Activated naive CD4-positive, alpha-beta T cell (primary cell): ENCODE results near the gene HNRNPA3.
"Not testable (repeated sequence)": the region's sequence is repeated elsewhere in the genome, so short reads cannot be mapped to it uniquely, and the experiment has no call there.

Source experiments
- DNase-seq, 4 experiments: peaks; one replicate each; lab custom pipeline; 2025; lab: John Stamatoyannopoulos, UW

HNRNPA3 gene

GRCh38 chr2:177188482-177189469, 23.8 kb upstream of the HNRNPA3 start:
- DNase-seq = no peak

GRCh38 chr2:177190941-177191340, 21.7 kb upstream of the HNRNPA3 start:
- no peak for DNase-seq

DNA sequence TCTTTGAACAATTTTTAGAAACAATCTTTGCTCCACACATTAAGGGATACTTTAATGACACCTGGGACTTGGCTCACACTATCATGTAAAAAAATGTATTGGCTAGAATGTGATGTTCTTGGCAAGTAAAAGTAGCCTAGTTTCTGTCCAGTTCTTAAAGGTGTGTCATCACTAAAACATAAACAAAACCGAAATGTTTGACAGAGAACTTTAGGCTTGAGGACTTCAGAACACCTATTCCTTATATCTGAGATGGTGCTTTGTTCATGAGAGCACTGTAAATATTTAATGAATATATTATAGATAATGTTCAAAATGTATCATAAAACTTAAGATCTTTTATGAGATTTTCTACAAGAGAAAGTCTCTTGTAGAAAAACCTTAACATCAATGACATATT, 19.8 kb upstream of the HNRNPA3 start:
- DNase-seq = no peak

- DNase-seq = no peak
Observed at GRCh38 chr2:177193240-177193639, 19.4 kb upstream of the HNRNPA3 start.

DNA sequence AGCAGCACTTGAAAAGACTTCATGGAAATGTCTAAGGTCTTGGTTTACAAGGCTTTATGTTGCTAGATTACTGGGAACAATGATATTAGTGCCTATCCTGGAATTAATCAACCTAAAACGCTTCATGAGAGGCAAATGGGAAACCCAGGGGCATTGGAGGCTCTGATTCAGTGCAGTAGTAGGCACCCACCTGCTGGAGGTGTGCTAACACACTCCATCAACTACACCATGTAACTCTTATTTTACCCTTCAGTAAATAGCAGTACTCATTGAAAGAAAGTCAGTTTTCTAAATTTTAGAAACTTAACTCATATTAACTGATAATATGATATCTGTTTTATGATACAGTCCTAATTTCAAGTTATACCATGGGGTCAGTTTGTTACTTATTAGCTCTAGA, 17.4 kb upstream of the HNRNPA3 start:
- no peak for DNase-seq

- DNase-seq = not testable (repeated sequence)
Observed at GRCh38 chr2:177200419-177200818, 12.2 kb upstream of the HNRNPA3 start.

- no peak for DNase-seq
Observed at GRCh38 chr2:177201919-177202346, 10.7 kb upstream of the HNRNPA3 start.

- DNase-seq = no peak
Observed at GRCh38 chr2:177204417-177204816, 8.2 kb upstream of the HNRNPA3 start.

DNA sequence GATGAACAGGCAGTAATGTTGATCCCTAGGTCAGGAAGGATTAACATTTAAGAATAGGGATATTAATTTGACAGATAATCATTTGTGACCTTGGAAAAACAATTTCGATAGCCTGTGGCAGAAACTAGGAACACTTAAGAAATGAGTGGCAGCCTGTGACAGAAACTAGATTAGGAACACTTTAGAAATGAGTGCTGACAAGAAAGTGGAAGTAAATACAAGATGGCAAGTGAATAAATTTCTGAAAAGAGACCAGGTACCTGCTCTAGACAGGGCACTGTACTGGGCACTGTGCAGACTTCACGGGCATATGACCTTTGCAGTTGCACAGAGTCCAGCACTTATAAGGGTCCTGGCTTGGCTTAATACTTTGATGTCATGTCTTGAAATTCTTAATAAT, 5.5 kb upstream of the HNRNPA3 start:
- DNase-seq = no peak

DNA sequence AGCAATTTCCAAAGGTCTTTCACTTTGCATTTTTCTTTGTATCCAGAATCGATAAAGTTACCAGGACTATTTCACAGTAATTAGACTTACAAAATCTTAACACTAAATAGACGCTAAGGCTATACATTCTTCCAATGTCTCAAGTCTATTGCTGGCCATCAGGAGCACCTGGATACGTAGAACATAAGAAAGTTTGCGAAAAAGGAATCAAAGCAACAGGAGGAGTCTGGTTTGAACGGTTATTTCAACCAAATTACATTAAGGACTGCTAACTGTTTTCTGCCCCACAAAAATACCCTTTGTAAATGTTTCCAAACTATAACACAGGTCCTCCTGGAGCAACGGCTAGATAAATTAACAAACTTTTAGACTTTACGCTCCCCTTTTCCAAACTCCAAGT, 1.4 kb upstream of the HNRNPA3 start:
- DNase-seq = no peak

DNA sequence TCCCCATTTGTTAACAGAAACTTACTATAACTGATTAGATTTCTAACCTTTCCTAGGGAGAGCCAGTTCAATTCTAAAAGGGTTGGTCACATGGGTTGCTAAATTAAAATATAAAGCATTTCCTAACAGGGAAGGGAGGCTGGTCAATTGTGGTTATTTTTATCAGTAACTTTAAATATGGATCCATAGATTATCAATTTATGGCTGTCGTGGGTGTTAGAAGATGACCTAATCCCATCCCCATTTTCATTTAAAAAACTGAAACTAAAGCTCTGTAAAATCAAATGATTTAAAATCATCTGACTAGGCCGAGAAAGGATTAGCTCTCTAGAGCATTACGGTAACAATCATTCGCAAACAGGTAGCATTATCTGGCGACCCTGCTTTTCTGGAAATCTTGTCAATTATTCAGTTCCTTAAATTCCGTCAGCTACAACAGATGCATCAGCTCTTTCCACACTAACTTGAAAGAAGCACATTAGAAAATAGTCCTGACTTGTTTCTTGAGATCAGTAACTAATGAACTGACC, 953 bp upstream of the HNRNPA3 start:
- DNase-seq = no peak

DNA sequence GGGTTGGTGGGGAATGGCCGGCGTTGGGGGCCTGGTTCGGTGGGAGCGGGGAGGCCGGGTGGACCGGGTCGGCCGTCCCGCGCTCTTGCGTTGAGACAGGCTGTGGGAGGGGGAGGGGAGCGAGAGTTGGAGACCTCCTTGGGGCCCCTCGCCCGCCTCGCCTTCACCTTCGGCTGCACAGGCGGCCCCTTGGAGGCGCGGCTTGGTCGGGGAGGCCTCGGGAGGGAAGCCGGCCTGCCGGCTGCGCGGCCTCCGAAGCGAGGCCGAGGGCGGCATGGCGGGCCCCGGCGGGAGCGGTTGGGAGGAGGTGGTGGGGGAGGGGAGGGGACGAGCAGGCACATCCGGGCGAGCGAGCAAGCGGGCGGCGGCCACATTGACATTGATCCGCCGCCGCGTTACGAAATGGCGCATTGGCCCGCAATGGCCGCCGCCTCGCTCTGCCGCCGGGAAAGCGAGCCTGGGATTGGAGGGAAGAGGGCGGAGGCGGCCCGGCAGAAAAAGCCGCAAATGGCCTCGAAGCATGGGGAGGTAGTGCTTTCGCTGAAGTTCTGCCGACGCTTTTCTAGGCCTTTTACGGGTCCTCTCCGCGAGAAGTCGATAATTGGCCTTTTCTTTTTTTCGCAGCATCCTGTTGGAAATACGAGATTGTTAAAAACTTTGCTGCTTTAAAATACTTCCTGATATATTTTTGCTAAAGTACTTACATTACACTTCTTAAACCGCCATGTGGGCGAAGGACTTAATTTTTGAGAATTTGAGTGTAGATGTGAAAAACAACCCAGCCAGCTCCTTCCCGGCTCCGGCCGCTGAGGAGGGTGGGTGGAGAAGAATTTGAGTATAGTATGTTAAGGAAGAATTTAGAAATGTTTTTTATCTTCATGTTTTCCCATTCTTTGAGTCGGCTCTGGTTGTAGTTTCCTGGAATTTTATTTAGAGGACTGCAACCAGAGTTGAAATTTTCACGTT, 580 bp downstream of the HNRNPA3 start:
- peak; percentile 77 to 84 (median 84) for DNase-seq

GRCh38 chr2:177217247-177217843, 4.8 kb downstream of the HNRNPA3 start:
- no peak for DNase-seq

- DNase-seq = not testable (repeated sequence)
Observed at GRCh38 chr2:177219787-177220186, 7.2 kb downstream of the HNRNPA3 start.

GRCh38 chr2:177221534-177221933, 8.9 kb downstream of the HNRNPA3 start:
- no peak for DNase-seq

GRCh38 chr2:177221970-177222369, 9.4 kb downstream of the HNRNPA3 start:
- DNase-seq = no peak

DNA sequence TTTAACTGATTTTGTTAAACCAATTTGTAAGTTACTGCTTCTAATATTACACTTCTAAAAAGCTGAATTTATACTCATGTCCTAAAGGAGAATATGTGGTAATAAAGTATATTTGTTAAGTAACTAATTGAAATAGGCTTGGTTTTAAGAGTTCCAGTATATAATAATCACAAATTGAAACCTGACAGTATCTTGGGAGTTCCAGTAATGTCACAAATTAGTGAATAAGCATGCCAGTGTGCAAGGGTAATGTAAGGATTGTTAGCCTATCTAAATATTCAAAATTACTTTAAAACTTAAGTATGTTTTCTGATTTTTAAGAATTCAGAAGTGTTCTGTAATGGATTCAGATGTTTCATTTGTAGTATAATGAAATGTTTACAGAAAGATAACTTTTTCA, 10.8 kb downstream of the HNRNPA3 start:
- not testable (repeated sequence) for DNase-seq

DNA sequence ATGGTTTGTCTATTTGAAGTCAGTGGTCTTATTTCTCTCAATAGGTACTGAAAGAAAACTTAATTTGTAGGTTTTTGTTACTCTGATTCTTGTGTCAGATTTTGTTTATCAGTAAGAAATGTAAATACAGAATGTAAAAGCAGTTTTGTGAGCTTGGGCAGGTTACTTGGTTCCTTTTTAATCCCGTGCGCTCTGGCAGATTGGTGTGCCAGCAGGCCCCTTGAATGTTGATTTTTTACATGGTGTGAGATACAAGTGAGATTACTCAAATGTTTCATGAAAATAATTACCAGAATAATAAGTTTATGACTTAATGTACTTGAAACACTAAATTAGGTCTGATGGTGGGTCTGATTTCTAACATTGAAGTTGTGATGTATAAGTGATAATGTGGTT, 13.4 kb downstream of the HNRNPA3 start:
- DNase-seq = no peak

- DNase-seq = no peak
Observed at GRCh38 chr2:177229442-177230242, 17.0 kb downstream of the HNRNPA3 start.

GRCh38 chr2:177231270-177231669, 18.7 kb downstream of the HNRNPA3 start:
- no peak for DNase-seq

DNA sequence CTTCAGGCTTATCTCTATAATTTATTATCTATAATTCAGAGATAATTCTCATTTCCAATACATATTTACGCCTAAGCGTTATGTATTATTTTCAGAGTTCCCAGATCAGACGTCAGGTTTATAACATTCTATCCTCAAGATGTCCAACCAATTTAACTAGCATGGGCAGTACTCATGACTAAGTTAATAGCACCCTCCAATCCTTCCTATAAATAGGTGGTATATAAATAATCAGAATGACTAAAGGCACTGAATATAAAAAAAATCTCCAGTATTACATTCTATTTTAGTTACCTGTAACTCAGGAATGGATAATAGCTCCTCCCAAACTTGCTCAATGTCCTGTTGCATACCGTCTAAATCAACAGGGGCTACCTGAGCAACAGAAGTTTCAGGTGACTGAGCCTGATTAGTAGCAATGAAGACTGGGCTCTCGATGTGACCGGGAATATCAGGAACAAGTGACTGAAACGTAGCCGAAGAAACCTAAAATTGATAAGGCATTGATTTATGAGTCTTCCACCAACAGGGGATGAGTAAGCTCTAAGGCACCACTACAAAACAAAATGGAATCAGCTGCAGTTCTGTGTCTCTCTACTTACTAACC, 19.6 kb downstream of the HNRNPA3 start:
- no peak for DNase-seq
